Measurements from ENCODE around the gene PCBP1. TPM values are rescaled to one million over a fixed set of nuclear protein-coding genes. Genes with fewer than 3 reads are reported as not detected.

Gene PCBP1
- total and polyA plus RNA-seq, 9 of the 15 experiments (the other 6 are each of a cell fraction or from before 2014, with no cell fraction given) = 19.2 to 407 (median 78.1) TPM

- TF ChIP-seq, protein P1, sequence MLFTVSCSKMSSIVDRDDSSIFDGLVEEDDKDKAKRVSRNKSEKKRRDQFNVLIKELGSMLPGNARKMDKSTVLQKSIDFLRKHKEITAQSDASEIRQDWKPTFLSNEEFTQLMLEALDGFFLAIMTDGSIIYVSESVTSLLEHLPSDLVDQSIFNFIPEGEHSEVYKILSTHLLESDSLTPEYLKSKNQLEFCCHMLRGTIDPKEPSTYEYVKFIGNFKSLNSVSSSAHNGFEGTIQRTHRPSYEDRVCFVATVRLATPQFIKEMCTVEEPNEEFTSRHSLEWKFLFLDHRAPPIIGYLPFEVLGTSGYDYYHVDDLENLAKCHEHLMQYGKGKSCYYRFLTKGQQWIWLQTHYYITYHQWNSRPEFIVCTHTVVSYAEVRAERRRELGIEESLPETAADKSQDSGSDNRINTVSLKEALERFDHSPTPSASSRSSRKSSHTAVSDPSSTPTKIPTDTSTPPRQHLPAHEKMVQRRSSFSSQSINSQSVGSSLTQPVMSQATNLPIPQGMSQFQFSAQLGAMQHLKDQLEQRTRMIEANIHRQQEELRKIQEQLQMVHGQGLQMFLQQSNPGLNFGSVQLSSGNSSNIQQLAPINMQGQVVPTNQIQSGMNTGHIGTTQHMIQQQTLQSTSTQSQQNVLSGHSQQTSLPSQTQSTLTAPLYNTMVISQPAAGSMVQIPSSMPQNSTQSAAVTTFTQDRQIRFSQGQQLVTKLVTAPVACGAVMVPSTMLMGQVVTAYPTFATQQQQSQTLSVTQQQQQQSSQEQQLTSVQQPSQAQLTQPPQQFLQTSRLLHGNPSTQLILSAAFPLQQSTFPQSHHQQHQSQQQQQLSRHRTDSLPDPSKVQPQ (CRISPR knock-in tag; IDR thresholded peaks at IDR 0.05; ENCODE audit: borderline replicate concordance) = no peak
- TF ChIP-seq LARP7 (IDR thresholded peaks at IDR 0.05) (no peak), U2AF2 (optimal IDR thresholded peaks at IDR 0.05; ENCODE audit: low read depth, low read length) (no peak), SUPT5H (IDR thresholded peaks at IDR 0.05) (no peak), HIVEP1 (CRISPR knock-in tag; IDR thresholded peaks at IDR 0.05) (no peak), ZNF224 (CRISPR knock-in tag; IDR thresholded peaks at IDR 0.05) (no peak), HDAC8 (tag; IDR thresholded peaks at IDR 0.05) (no peak), DMBX1 (CRISPR knock-in tag; IDR thresholded peaks at IDR 0.05; ENCODE audit: borderline replicate concordance) (no peak), NFIC (IDR thresholded peaks at IDR 0.05) (peak; percentile 58), TAF7 (tag; IDR thresholded peaks at IDR 0.05) (no peak), CBFA2T2 (conservative IDR thresholded peaks at IDR 0.05) (peak; percentile 89), ZNF318 (IDR thresholded peaks at IDR 0.05; ENCODE audit: borderline replicate concordance in 1 of 2, low read depth in 1 of 2) (no peak), ZNF41 (CRISPR knock-in tag; conservative IDR thresholded peaks at IDR 0.05) (no peak), ZFP1 (CRISPR knock-in tag; IDR thresholded peaks at IDR 0.05) (no peak), SMARCE1 (IDR thresholded peaks at IDR 0.05) (peak; percentile 72), POLR2AphosphoS5 (IDR thresholded peaks at IDR 0.05; ENCODE audit: control insufficient read depth, insufficient read depth, low read depth, low read length) (peak; percentile 82), PHF20 (IDR thresholded peaks at IDR 0.05; ENCODE audit: partially characterized antibody) (no peak)
- TF ChIP-seq, protein P2, sequence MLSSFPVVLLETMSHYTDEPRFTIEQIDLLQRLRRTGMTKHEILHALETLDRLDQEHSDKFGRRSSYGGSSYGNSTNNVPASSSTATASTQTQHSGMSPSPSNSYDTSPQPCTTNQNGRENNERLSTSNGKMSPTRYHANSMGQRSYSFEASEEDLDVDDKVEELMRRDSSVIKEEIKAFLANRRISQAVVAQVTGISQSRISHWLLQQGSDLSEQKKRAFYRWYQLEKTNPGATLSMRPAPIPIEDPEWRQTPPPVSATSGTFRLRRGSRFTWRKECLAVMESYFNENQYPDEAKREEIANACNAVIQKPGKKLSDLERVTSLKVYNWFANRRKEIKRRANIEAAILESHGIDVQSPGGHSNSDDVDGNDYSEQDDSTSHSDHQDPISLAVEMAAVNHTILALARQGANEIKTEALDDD (IDR thresholded peaks at IDR 0.05) = no peak
Observed at GRCh38 chr2:70084973-70085710, 2.1 kb upstream of the PCBP1 start (continued).

All from K562 (cell line).